GM21825 (cell line): Measurements from ENCODE around the gene CPLX1.
"Not testable (repeated sequence)": the region's sequence is repeated elsewhere in the genome, so short reads cannot be mapped to it uniquely, and the experiment has no call there.

ENCODE experiments used
- ATAC-seq: cut with Tn5 transposase; IDR thresholded peaks from one replicate; pipeline ENCODE4 v1.9.1; 2021; ENCODE audit warnings: mild to moderate bottlenecking, moderate library complexity; ENCODE audit not compliant: unreplicated experiment

CPLX1 gene

GRCh38 chr4:763191-763810, 62.6 kb downstream of the CPLX1 start:
- no peak for ATAC-seq

GRCh38 chr4:762211-763190, 63.4 kb downstream of the CPLX1 start:
- no peak for ATAC-seq

- ATAC-seq, result no peak
Measured at GRCh38 chr4:761739-762138, 64.2 kb downstream of the CPLX1 start.

GRCh38 chr4:761086-761485, 64.8 kb downstream of the CPLX1 start:
- no peak for ATAC-seq

- ATAC-seq, result no peak
Measured at GRCh38 chr4:760616-761015, 65.3 kb downstream of the CPLX1 start.

GRCh38 chr4:759810-760209, 66.1 kb downstream of the CPLX1 start:
- not testable (repeated sequence) for ATAC-seq

GRCh38 chr4:757111-757510, 68.8 kb downstream of the CPLX1 start:
- ATAC-seq, result no peak

- ATAC-seq, result no peak
Measured at GRCh38 chr4:754221-755120, 71.5 kb downstream of the CPLX1 start.

GRCh38 chr4:753186-753585, 72.7 kb downstream of the CPLX1 start:
- ATAC-seq, result not testable (repeated sequence)

- ATAC-seq, result no peak
Measured at GRCh38 chr4:752196-752861, 73.6 kb downstream of the CPLX1 start.

GRCh38 chr4:751676-752075, 74.3 kb downstream of the CPLX1 start:
- ATAC-seq, result no peak

- ATAC-seq, result no peak
Measured at GRCh38 chr4:749698-750666, 75.9 kb downstream of the CPLX1 start.

GRCh38 chr4:748461-748860, 77.5 kb downstream of the CPLX1 start:
- ATAC-seq, result no peak

GRCh38 chr4:747546-748170, 78.3 kb downstream of the CPLX1 start:
- no peak for ATAC-seq

- no peak for ATAC-seq
Measured at GRCh38 chr4:744212-744841, 81.6 kb downstream of the CPLX1 start.

GRCh38 chr4:743463-744211, 82.3 kb downstream of the CPLX1 start:
- ATAC-seq, result no peak

GRCh38 chr4:742742-743311, 83.1 kb downstream of the CPLX1 start:
- no peak for ATAC-seq
